ENCODE measurements around the gene GABRG3. TPM values are rescaled to one million over a fixed set of nuclear protein-coding genes. Genes with fewer than 3 reads are reported as not detected.

GABRG3 gene
- total RNA-seq, 1 experiment from 2014 or later, result 0.15 TPM

DNA sequence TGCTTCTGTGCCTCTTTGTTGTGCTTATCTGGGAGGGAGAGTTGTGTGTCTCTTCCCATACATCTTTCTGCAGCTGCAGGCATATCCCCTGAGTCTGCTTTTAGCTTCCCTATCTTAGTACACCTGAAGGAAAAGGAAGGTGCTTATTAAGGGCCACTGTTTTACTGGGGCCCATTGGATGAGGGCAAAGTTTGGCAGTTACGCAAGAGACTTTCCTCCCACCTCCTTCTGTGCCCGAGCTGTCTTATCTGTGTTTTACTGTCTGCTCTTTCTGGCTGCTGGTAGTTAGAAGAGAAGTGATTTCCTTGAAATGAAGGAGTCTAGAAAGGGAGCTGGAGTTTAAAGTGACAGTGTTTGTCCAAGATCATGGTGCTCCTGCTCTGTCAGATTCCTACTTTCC lies 66.5 kb downstream of the GABRG3 start:
- Histone ChIP-seq H3K9me3 (ENCODE audit: control insufficient read depth, low read depth, low read length) (no peaks in the 10 kb centered on the region), H3K14ac (ENCODE audit: insufficient read depth, low read length) (no peak overlapping the region), H2BK12ac (ENCODE audit: insufficient read length, low read depth, low read length) (no peak overlapping the region), H3K56ac (ENCODE audit: insufficient read length, low read depth, low read length) (no peak overlapping the region), H3K4me2 (ENCODE audit: insufficient read depth, insufficient read length, low read length) (no peak overlapping the region), H3K79me2 (ENCODE audit: insufficient read depth, low read length) (no peaks in the 10 kb centered on the region), H2BK120ac (ENCODE audit: low read depth, low read length, poor library complexity, severe bottlenecking) (no peak overlapping the region), H2AK5ac (ENCODE audit: insufficient read length, low read length) (no peak overlapping the region), H2BK20ac (ENCODE audit: low read depth, low read length, poor library complexity, severe bottlenecking) (no peak overlapping the region), H3K18ac (ENCODE audit: insufficient read length, low read depth, low read length) (no peak overlapping the region), H3K23ac (ENCODE audit: insufficient read length, low read depth, low read length) (no peak overlapping the region), H2BK15ac (ENCODE audit: low read depth, low read length) (no peak overlapping the region), H3K27me3 (ENCODE audit: insufficient read depth, low read length) (no peaks in the 10 kb centered on the region), H4K20me1 (ENCODE audit: control insufficient read depth, insufficient read depth, insufficient read length) (no peaks in the 10 kb centered on the region), H2BK5ac (ENCODE audit: insufficient read length, low read length) (no peak overlapping the region), H3T11ph (ENCODE audit: low read length) (no peak overlapping the region), H4K91ac (ENCODE audit: insufficient read length, low read depth, low read length) (no peak overlapping the region), H3K27ac (ENCODE audit: insufficient read length, low read depth, low read length) (no peak overlapping the region), H3K9ac (ENCODE audit: extremely low read depth, insufficient read length, low read length) (no peak overlapping the region), H2AFZ (ENCODE audit: low read length) (no peak overlapping the region), H3K4ac (ENCODE audit: low read depth, low read length) (no peak overlapping the region), H3K23me2 (ENCODE audit: insufficient read length, low read depth, low read length, poor library complexity, severe bottlenecking) (no peaks in the 10 kb centered on the region), H3K4me1 (ENCODE audit: insufficient read depth, low read length) (no peaks in the 10 kb centered on the region), H3K79me1 (ENCODE audit: insufficient read depth, low read depth, low read length, poor library complexity, severe bottlenecking) (no peaks in the 10 kb centered on the region), H4K5ac (ENCODE audit: insufficient read length, low read depth, low read length) (no peak overlapping the region), H4K8ac (replicated peaks; ENCODE audit: insufficient read length, low read depth, low read length) (no peak overlapping the region)
- H3K27me3 Mint-ChIP-seq (ENCODE audit: low read depth), result no peaks in the 10 kb centered on the region; the same call in 1 of the 2 replicates
- TF ChIP-seq CTCF (conservative IDR thresholded peaks at IDR 0.05), result no peak
- no peak overlapping the region for H3K4me3 Mint-ChIP-seq
- H3K4me1 Mint-ChIP-seq, result no peaks in the 10 kb centered on the region
- no peak overlapping the region for H3K27ac Mint-ChIP-seq
- no CpG with 5 or more reads among the region's 2 CpGs for WGBS (ENCODE audit: extremely low coverage, insufficient read length, low lambda C conversion rate)
- DNase-seq, result no peak
- peaks cover 3 to 8% of the 10 kb centered on the region in 2 experiments for H3K9me3 Mint-ChIP-seq
- H3K36me3 Mint-ChIP-seq (ENCODE audit: insufficient read depth in 1 of 3, low read depth in 3 of 3), result peaks cover 0 to 4% (median 2%) of the 10 kb centered on the region in 3 experiments; a peak in 2 of 7 replicates
